GM21737 (cell line): Measurements from ENCODE around the gene CA10.

Experiments used
- ATAC-seq: cut with Tn5 transposase; IDR thresholded peaks from one replicate; pipeline ENCODE4 v1.9.1; 2021; ENCODE audit warnings: mild to moderate bottlenecking, moderate library complexity; ENCODE audit not compliant: unreplicated experiment

Gene CA10

GRCh38 chr17:51778842-51779241 lies 379.7 kb downstream of the CA10 start:
- ATAC-seq: no peak

- no peak for ATAC-seq
Measured at GRCh38 chr17:51770027-51770759, 388.3 kb downstream of the CA10 start.

- ATAC-seq: no peak
Measured at GRCh38 chr17:51769231-51769630, 389.3 kb downstream of the CA10 start.

- no peak for ATAC-seq
Measured at GRCh38 chr17:51768706-51769105, 389.8 kb downstream of the CA10 start.

GRCh38 chr17:51767287-51767686 lies 391.2 kb downstream of the CA10 start:
- no peak for ATAC-seq

- ATAC-seq: no peak
Measured at GRCh38 chr17:51765282-51766135, 393.0 kb downstream of the CA10 start.

GRCh38 chr17:51764387-51764971 lies 394.0 kb downstream of the CA10 start:
- peak; percentile 86 for ATAC-seq

- ATAC-seq: no peak
Measured at GRCh38 chr17:51763058-51763457, 395.5 kb downstream of the CA10 start.

- ATAC-seq: no peak
Measured at GRCh38 chr17:51761105-51761504, 397.4 kb downstream of the CA10 start.

- no peak for ATAC-seq
Measured at GRCh38 chr17:51759260-51759659, 399.3 kb downstream of the CA10 start.

GRCh38 chr17:51751072-51751471 lies 407.4 kb downstream of the CA10 start:
- no peak for ATAC-seq

- ATAC-seq: no peak
Measured at GRCh38 chr17:51748749-51749604, 409.5 kb downstream of the CA10 start.

GRCh38 chr17:51746421-51746820 lies 412.1 kb downstream of the CA10 start:
- ATAC-seq: no peak

- ATAC-seq: no peak
Measured at GRCh38 chr17:51745993-51746392, 412.5 kb downstream of the CA10 start.

- no peak for ATAC-seq
Measured at GRCh38 chr17:51743477-51743876, 415.0 kb downstream of the CA10 start.

GRCh38 chr17:51742571-51742970 lies 415.9 kb downstream of the CA10 start:
- no peak for ATAC-seq

GRCh38 chr17:51741458-51741857 lies 417.1 kb downstream of the CA10 start:
- ATAC-seq: no peak

GRCh38 chr17:51740531-51740930 lies 418.0 kb downstream of the CA10 start:
- no peak for ATAC-seq

GRCh38 chr17:51739245-51739886 lies 419.1 kb downstream of the CA10 start:
- no peak for ATAC-seq

GRCh38 chr17:51736356-51736755 lies 422.2 kb downstream of the CA10 start:
- no peak for ATAC-seq
